ENCODE measurements around the gene TMEM255B. TPM values are rescaled to one million over a fixed set of nuclear protein-coding genes. Genes with fewer than 3 reads are reported as not detected.

Gene TMEM255B
- total and polyA plus RNA-seq, 9 of the 15 experiments (the other 6 are each of a cell fraction or from before 2014, with no cell fraction given), result 0.01 to 0.75 (median 0.23) TPM

GRCh38 chr13:113825841-113826240 lies 66.8 kb downstream of the TMEM255B start:
- no peak overlapping the region for H3K27ac ChIP-seq (ENCODE audit: extremely low read depth, low read depth, low read length)
- 31% methylated on average over 7 of the region's 16 CpGs for WGBS (ENCODE audit: insufficient coverage, low coverage, missing lambda C conversion rate)
- H3K4me1 ChIP-seq (replicated peaks in 1 of 2; ENCODE audit: control insufficient read depth in 2 of 2, insufficient read depth in 2 of 2, low read length in 2 of 2), result peaks cover 0 to 15% of the 10 kb centered on the region in 2 experiments; a peak in 2 of 5 replicates
- H3K27me3 ChIP-seq (ENCODE audit: control insufficient read depth in 2 of 2, insufficient read depth in 2 of 2, low read length in 2 of 2), result no peaks in the 10 kb centered on the region
- no peaks in the 10 kb centered on the region for H3K36me3 ChIP-seq (ENCODE audit: control insufficient read depth, insufficient read depth, low read length)
- H3K9me3 ChIP-seq (replicated peaks; ENCODE audit: control insufficient read depth, insufficient read depth, low read depth, low read length), result no peaks in the 10 kb centered on the region
- DNase-seq (ENCODE audit: extremely low read depth in 1 of 4, low spot score in 3 of 4) (no peak), ATAC-seq (no peak), FAIRE-seq (no peak)
- no peak overlapping the region for H3K4me2 ChIP-seq (ENCODE audit: insufficient read depth, low read length)
- H4K20me1 ChIP-seq (replicated peaks; ENCODE audit: control insufficient read depth, insufficient read depth, low read length), result no peaks in the 10 kb centered on the region
- no peak overlapping the region for H2AFZ ChIP-seq (ENCODE audit: low read depth, low read length)
- no TSS peak for BruUV-seq (replicated peaks)
- H3K79me2 ChIP-seq (ENCODE audit: control insufficient read depth, insufficient read depth, low read length), result no peaks in the 10 kb centered on the region
- H3K9me1 ChIP-seq (ENCODE audit: control insufficient read depth, insufficient read depth, low read length), result no peaks in the 10 kb centered on the region
- intact Hi-C loops (cut with micrococcal nuclease) (no loop called here), in situ Hi-C loops (cut with MboI) (loop anchor here (10.0 kb wide), 1 partner anchor 89 kb away; no protein-coding TSS in a partner anchor)
- POLR2A ChIA-PET, result no interaction called here
- H3K4me3 ChIP-seq, result no peak overlapping the region
- CTCF ChIA-PET (ENCODE audit: low intra/inter-chr PET ratio), result no interaction called here
- H3K9ac ChIP-seq (ENCODE audit: insufficient read depth in 1 of 2, low read depth in 2 of 2, low read length in 2 of 2), result no peak overlapping the region
- TF ChIP-seq HES1 (IDR thresholded peaks at IDR 0.05; ENCODE audit: low read depth) (no peak), E2F5 (CRISPR knock-in tag; IDR thresholded peaks at IDR 0.05) (no peak), ZFP1 (CRISPR knock-in tag; IDR thresholded peaks at IDR 0.05) (no peak), ZNF140 (CRISPR knock-in tag; IDR thresholded peaks at IDR 0.05) (no peak), HNRNPUL1 (IDR thresholded peaks at IDR 0.05; ENCODE audit: low read length) (no peak), ETS1 (conservative IDR thresholded peaks at IDR 0.05; ENCODE audit: control insufficient read depth, low read depth, low read length) (no peak), REST (IDR thresholded peaks at IDR 0.05; ENCODE audit: borderline replicate concordance) (no peak), REST (CRISPR knock-in tag; IDR thresholded peaks at IDR 0.05; ENCODE audit: low read depth) (no peak), ZBTB5 (IDR thresholded peaks at IDR 0.05) (no peak), FOXK2 (conservative IDR thresholded peaks at IDR 0.05 in 1 of 2, IDR thresholded peaks at IDR 0.05 in 1 of 2; ENCODE audit: low read depth in 2 of 2) (no peak)
